ENCODE measurements around the gene RASL11B.

DNA sequence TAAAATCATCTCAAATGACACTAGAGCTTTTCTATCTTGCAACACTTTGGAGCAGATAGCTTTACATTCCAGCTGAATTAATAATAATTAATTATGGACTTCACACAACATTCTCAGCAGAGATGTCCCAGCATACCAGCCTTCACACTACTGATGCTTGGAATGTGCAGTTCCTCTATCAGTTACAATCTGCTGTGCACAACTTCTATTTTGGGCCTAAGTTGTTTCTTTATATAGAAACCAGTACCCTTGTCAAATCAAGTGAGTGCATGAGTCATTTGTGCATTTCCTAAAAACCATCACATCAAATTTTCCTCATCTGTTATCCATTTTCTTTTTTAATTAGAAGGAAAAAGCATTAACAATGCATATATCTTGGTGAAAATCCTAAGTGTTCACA is 8.8 kb upstream of the RASL11B start:
- no peak for TF ChIP-seq POLR2AphosphoS5 (IDR thresholded peaks at IDR 0.05; ENCODE audit: insufficient read depth, low read depth, low read length)
- no peak for TF ChIP-seq POLR2A (IDR thresholded peaks at IDR 0.05; ENCODE audit: low read depth, low read length)
- TF ChIP-seq, protein P1, sequence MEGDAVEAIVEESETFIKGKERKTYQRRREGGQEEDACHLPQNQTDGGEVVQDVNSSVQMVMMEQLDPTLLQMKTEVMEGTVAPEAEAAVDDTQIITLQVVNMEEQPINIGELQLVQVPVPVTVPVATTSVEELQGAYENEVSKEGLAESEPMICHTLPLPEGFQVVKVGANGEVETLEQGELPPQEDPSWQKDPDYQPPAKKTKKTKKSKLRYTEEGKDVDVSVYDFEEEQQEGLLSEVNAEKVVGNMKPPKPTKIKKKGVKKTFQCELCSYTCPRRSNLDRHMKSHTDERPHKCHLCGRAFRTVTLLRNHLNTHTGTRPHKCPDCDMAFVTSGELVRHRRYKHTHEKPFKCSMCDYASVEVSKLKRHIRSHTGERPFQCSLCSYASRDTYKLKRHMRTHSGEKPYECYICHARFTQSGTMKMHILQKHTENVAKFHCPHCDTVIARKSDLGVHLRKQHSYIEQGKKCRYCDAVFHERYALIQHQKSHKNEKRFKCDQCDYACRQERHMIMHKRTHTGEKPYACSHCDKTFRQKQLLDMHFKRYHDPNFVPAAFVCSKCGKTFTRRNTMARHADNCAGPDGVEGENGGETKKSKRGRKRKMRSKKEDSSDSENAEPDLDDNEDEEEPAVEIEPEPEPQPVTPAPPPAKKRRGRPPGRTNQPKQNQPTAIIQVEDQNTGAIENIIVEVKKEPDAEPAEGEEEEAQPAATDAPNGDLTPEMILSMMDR (IDR thresholded peaks at IDR 0.05; ENCODE audit: extremely low read depth in 1 of 2, insufficient read depth in 1 of 2, low read depth in 1 of 2, low read length in 2 of 2) = no peak
- no peak for TF ChIP-seq EZH2 (IDR thresholded peaks at IDR 0.05; ENCODE audit: borderline replicate concordance, low read depth, low read length, severe bottlenecking)
- TF ChIP-seq, protein P2, sequence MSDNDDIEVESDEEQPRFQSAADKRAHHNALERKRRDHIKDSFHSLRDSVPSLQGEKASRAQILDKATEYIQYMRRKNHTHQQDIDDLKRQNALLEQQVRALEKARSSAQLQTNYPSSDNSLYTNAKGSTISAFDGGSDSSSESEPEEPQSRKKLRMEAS (IDR thresholded peaks at IDR 0.05; ENCODE audit: insufficient read depth, insufficient read length) = no peak
- TF ChIP-seq MYC (IDR thresholded peaks at IDR 0.05; ENCODE audit: low read depth, low read length) = no peak
- TF ChIP-seq GATA2 (IDR thresholded peaks at IDR 0.05; ENCODE audit: insufficient read depth, insufficient read length, low read depth, low read length) = no peak
- TF ChIP-seq JUN (IDR thresholded peaks at IDR 0.05; ENCODE audit: borderline replicate concordance, insufficient read depth, insufficient read length, low read depth) = no peak
